HL-60 (cell line): ENCODE measurements around the gene DIP2B.

Experiments used
- TF ChIP-seq, protein P1 (sequence below): IDR thresholded peaks from one replicate; pipeline ENCODE4 v1.5.1; 2011; ENCODE audit warnings: low read length, control low read depth, inconsistent platforms; ENCODE audit not compliant: insufficient read depth
- TF ChIP-seq, protein P2 (sequence below): IDR thresholded peaks from 2 replicates; pipeline ENCODE4 v1.6.1; 2012; ENCODE audit warnings: low read depth; ENCODE audit not compliant: insufficient replicate concordance

DNA sequence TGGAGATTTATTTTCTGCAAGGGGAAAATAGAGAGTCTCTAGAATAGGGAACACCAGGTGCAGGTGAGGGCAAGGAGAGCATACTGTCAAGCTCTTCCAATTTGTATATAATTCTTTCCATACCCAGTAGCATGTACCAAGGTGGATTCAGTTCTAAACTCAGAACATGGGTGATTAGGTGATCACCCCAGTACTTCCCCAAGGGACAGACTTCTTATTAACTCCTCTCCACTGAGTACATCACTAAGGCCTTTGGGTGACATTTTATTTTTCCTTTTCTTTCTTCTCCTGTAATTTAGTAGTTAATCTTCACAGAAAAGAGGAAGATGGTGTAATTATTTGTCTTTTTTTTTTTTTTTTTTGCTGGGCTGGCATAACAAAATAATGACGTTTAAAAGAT is 54.2 kb downstream of the DIP2B start:
- TF ChIP-seq, protein P1, sequence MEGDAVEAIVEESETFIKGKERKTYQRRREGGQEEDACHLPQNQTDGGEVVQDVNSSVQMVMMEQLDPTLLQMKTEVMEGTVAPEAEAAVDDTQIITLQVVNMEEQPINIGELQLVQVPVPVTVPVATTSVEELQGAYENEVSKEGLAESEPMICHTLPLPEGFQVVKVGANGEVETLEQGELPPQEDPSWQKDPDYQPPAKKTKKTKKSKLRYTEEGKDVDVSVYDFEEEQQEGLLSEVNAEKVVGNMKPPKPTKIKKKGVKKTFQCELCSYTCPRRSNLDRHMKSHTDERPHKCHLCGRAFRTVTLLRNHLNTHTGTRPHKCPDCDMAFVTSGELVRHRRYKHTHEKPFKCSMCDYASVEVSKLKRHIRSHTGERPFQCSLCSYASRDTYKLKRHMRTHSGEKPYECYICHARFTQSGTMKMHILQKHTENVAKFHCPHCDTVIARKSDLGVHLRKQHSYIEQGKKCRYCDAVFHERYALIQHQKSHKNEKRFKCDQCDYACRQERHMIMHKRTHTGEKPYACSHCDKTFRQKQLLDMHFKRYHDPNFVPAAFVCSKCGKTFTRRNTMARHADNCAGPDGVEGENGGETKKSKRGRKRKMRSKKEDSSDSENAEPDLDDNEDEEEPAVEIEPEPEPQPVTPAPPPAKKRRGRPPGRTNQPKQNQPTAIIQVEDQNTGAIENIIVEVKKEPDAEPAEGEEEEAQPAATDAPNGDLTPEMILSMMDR: no peak
- TF ChIP-seq, protein P2, sequence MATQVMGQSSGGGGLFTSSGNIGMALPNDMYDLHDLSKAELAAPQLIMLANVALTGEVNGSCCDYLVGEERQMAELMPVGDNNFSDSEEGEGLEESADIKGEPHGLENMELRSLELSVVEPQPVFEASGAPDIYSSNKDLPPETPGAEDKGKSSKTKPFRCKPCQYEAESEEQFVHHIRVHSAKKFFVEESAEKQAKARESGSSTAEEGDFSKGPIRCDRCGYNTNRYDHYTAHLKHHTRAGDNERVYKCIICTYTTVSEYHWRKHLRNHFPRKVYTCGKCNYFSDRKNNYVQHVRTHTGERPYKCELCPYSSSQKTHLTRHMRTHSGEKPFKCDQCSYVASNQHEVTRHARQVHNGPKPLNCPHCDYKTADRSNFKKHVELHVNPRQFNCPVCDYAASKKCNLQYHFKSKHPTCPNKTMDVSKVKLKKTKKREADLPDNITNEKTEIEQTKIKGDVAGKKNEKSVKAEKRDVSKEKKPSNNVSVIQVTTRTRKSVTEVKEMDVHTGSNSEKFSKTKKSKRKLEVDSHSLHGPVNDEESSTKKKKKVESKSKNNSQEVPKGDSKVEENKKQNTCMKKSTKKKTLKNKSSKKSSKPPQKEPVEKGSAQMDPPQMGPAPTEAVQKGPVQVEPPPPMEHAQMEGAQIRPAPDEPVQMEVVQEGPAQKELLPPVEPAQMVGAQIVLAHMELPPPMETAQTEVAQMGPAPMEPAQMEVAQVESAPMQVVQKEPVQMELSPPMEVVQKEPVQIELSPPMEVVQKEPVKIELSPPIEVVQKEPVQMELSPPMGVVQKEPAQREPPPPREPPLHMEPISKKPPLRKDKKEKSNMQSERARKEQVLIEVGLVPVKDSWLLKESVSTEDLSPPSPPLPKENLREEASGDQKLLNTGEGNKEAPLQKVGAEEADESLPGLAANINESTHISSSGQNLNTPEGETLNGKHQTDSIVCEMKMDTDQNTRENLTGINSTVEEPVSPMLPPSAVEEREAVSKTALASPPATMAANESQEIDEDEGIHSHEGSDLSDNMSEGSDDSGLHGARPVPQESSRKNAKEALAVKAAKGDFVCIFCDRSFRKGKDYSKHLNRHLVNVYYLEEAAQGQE: no peak
